NB4 (cell line): ENCODE measurements around the gene EVX1.

Experiments
- CTCF ChIP-seq: IDR thresholded peaks from one replicate; pipeline ENCODE4 v1.5.1; 2012; ENCODE audit warnings: low read depth, low read length
- MAX ChIP-seq: IDR thresholded peaks from 2 replicates; pipeline ENCODE4 v1.6.1; 2011; ENCODE audit warnings: low read depth, low read length
- MYC ChIP-seq: IDR thresholded peaks from 2 replicates; pipeline ENCODE4 v1.6.1; 2011; ENCODE audit warnings: low read depth, low read length
- POLR2A ChIP-seq: IDR thresholded peaks from 2 replicates; pipeline ENCODE4 v1.6.1; 2011; ENCODE audit warnings: mild to moderate bottlenecking; ENCODE audit not compliant: insufficient read length; ENCODE audit errors: extremely low read depth

- TF ChIP-seq CTCF = no peak
- TF ChIP-seq POLR2A = no peak
- no peak for TF ChIP-seq MAX
- TF ChIP-seq MYC = no peak
Observed at GRCh38 chr7:27238979-27239386, 3.6 kb upstream of the EVX1 start.
